GM12878 (cell line): ENCODE results near the gene PARG. TPM values are rescaled to one million over a fixed set of nuclear protein-coding genes. Genes with fewer than 3 reads are reported as not detected.

Experiments used
- ATAC-seq: fragments of 200-7000 bp; cut with Tn5 transposase; 3 replicates; pipeline ENCODE4 v1.9.1; 2020; ENCODE audit warnings: mild to moderate bottlenecking, moderate library complexity
- BruUV-seq: library from RNA; stranded (reverse); fragments of 400-500 nt; replicated peaks from 2 replicates; lab custom pipeline; 2021; lab: Mats Ljungman, UMichigan
- CTCF ChIA-PET: fragments of 300-600 bp; sonication (Branson Sonifier 250); formaldehyde crosslinking; extraction: SDS; loops from one replicate; lab custom pipeline; 2021; ENCODE audit warnings: inconsistent platforms; lab: Yijun Ruan, JAX
- POLR2A ChIA-PET: fragments of 350-600 bp; formaldehyde crosslinking; extraction: SDS; loops from one replicate; lab custom pipeline; 2021; ENCODE audit warnings: inconsistent platforms; lab: Charles Lee
- RAD21 ChIA-PET: fragments of 300-600 bp; sonication (Branson Sonifier 250); formaldehyde crosslinking; loops from one replicate; lab custom pipeline; 2023; ENCODE audit warnings: antibody characterized with exemption; ENCODE audit not compliant: unreplicated experiment; lab: Charles Lee
- SMC1A ChIA-PET: fragments of 300-600 bp; sonication (Branson Sonifier 250); formaldehyde crosslinking; loops from one replicate; lab custom pipeline; 2023; ENCODE audit not compliant: unreplicated experiment, uncharacterized antibody; lab: Charles Lee
- DNase-seq: peaks from one replicate; pipeline ENCODE4 v3.0.0-alpha.2; 2011; ENCODE audit warnings: low read depth, low spot score
- FAIRE-seq: peaks from 3 replicates; lab custom pipeline; 2011; peaks lifted over from hg19 to GRCh38; lab: Jason Lieb, UNC
- H2AFZ ChIP-seq: 2 replicates; pipeline ENCODE4 v1.6.0; 2011; ENCODE audit warnings: low read depth, low read length, control low read depth; ENCODE audit not compliant: control insufficient read depth
- H3K27ac ChIP-seq: 2 replicates; pipeline ENCODE4 v1.5.1; 2011; ENCODE audit warnings: control low read depth; ENCODE audit not compliant: control insufficient read depth, insufficient read depth
- H3K27me3 ChIP-seq, 2 experiments: replicated peaks in 1 of 2; 2 replicates each; pipeline versions ENCODE4 v1.6.0 to v1.6.1; 2011; ENCODE audit warnings: low read length in 1 of 2; ENCODE audit not compliant: control insufficient read depth in 2 of 2, insufficient read depth in 2 of 2
- H3K36me3 ChIP-seq, 2 experiments: 2 replicates each; pipeline ENCODE4 v1.5.1; 2011; ENCODE audit warnings: low read length in 1 of 2; ENCODE audit not compliant: control insufficient read depth in 2 of 2, insufficient read depth in 2 of 2
- H3K4me1 ChIP-seq: 2 replicates; pipeline ENCODE4 v1.6.1; 2011; ENCODE audit warnings: mild to moderate bottlenecking, low read length, moderate library complexity, mixed read lengths; ENCODE audit not compliant: control insufficient read depth, insufficient read depth
- H3K4me2 ChIP-seq: 2 replicates; pipeline ENCODE4 v1.6.0; 2011; ENCODE audit warnings: control low read depth; ENCODE audit not compliant: control insufficient read depth, insufficient read depth
- H3K4me3 ChIP-seq: fragments of 200-600 bp; sonication (generic); 2 replicates; pipeline ENCODE4 v1.5.1; 2016
- H3K79me2 ChIP-seq: 2 replicates; pipeline ENCODE4 v1.6.0; 2011; ENCODE audit warnings: low read length; ENCODE audit not compliant: control insufficient read depth, insufficient read depth
- H3K9ac ChIP-seq: 2 replicates; pipeline ENCODE4 v1.8.0; 2011; ENCODE audit warnings: low read length, control low read depth, mixed read lengths; ENCODE audit not compliant: control insufficient read depth, insufficient read depth
- H3K9me3 ChIP-seq: replicated peaks from 3 replicates; pipeline ENCODE4 v1.5.1; 2011; ENCODE audit warnings: mild to moderate bottlenecking, low read length; ENCODE audit not compliant: control insufficient read depth, insufficient read depth
- H4K20me1 ChIP-seq: 2 replicates; pipeline ENCODE4 v1.6.0; 2011; ENCODE audit not compliant: control insufficient read depth, insufficient read depth
- BRCA1 ChIP-seq: IDR thresholded peaks from 2 replicates; pipeline ENCODE4 v1.6.1; 2011; ENCODE audit warnings: low read depth, low read length, improper control_type of control experiment
- CUX1 ChIP-seq: IDR thresholded peaks from 2 replicates; pipeline ENCODE4 v1.6.1; 2012; ENCODE audit warnings: improper control_type of control experiment, low read depth, low read length; ENCODE audit not compliant: insufficient replicate concordance
- E4F1 ChIP-seq: fragments of 450-650 bp; IDR thresholded peaks from 2 replicates; pipeline ENCODE4 v1.6.1; 2018; ENCODE audit warnings: borderline replicate concordance, mild to moderate bottlenecking; ENCODE audit not compliant: partially characterized antibody
- FOS ChIP-seq: IDR thresholded peaks from 3 replicates; pipeline ENCODE4 v1.6.1; 2011; ENCODE audit warnings: borderline replicate concordance; ENCODE audit not compliant: insufficient read length; ENCODE audit errors: extremely low read depth
- MTA3 ChIP-seq: IDR thresholded peaks from 2 replicates; pipeline ENCODE4 v1.6.1; 2012; ENCODE audit warnings: low read length, inconsistent platforms, borderline replicate concordance
- MYB ChIP-seq: fragments of 150-350 bp; IDR thresholded peaks from 2 replicates; pipeline ENCODE4 v1.6.1; 2014; ENCODE audit warnings: mild to moderate bottlenecking, low read depth, low read length, borderline replicate concordance
- SMAD5 ChIP-seq: IDR thresholded peaks from 2 replicates; pipeline ENCODE4 v1.6.1; 2016; ENCODE audit warnings: antibody characterized with exemption, low read depth
- SRF ChIP-seq, 2 experiments: IDR thresholded peaks; 2 replicates each; pipeline ENCODE4 v1.6.1; 2011; ENCODE audit warnings: low read depth in 2 of 2, low read length in 2 of 2, mild to moderate bottlenecking in 1 of 2, moderate library complexity in 1 of 2
- ZBTB11 ChIP-seq: fragments of 450-650 bp; formaldehyde crosslinking; IDR thresholded peaks from 2 replicates; pipeline ENCODE4 v1.5.0; 2022; ENCODE audit warnings: mild to moderate bottlenecking, missing genetic modification characterization
- WGBS: methylation state at CpG from one replicate; pipeline ENCODE4 v1.1.6; 2016; ENCODE audit warnings: low lambda C conversion rate; ENCODE audit not compliant: insufficient replicate concordance, insufficient coverage; ENCODE audit errors: missing lambda C conversion rate; 5-methylcytosine and 5-hydroxymethylcytosine counted together
- in situ Hi-C: fragments of 300-500 bp; cut with MboI; formaldehyde crosslinking; loops from 9 replicates; pipeline ENCODE4 v1.14.3; 2018; ENCODE audit warnings: mixed read lengths
- intact Hi-C: fragments of 100-400 bp; cut with micrococcal nuclease; formaldehyde crosslinking; loops from one replicate; pipeline ENCODE4 v1.14.2; 2022; ENCODE audit not compliant: unreplicated experiment
- polyA plus RNA-seq, 11 experiments: library from polyadenylated mRNA; depleted of rRNA in 4 of 11; unstranded in 6 of 11; stranded (reverse) in 5 of 11; fragments of >200 nt; fragmentation: Nextera tagmentation in 4 of 11; fragmentation: Illumina TruSeq in 1 of 11; extraction: Ambion mirVana in 4 of 11; extraction: Trizol in 1 of 11; gene quantifications; 1 replicate in 1 of 11; 2 replicates in 10 of 11; pipeline versions ENCODE4 v1.2.1 to v1.2.3, GENCODE V29; 2011 to 2016; ENCODE audit warnings: inconsistent platforms in 2 of 11, missing spikeins in 2 of 11, low read depth in 1 of 11
- total RNA-seq, 4 experiments: library from RNA; depleted of rRNA in 3 of 4; stranded (reverse); fragments of >200 nt in 3 of 4; fragmentation: Illumina TruSeq in 1 of 4; extraction: Trizol in 1 of 4; gene quantifications; 2 replicates each; pipeline versions ENCODE4 v1.2.1 to v1.2.3, GENCODE V29; 2013 to 2021

Gene PARG
- total and polyA plus RNA-seq, 10 of the 15 experiments (the other 5 are each of a cell fraction or from before 2014, with no cell fraction given): 4.8 to 35.4 (median 21.9) TPM

GRCh38 chr10:49784681-49785080, 157.1 kb downstream of the PARG start (continued):
- no peak for TF ChIP-seq CUX1
- no peak for TF ChIP-seq MTA3
- TF ChIP-seq SMAD5: no peak
- no peak for TF ChIP-seq BRCA1

- H3K36me3 ChIP-seq: no peaks in the 10 kb centered on the region
- FAIRE-seq (no peak), ATAC-seq (no peak), DNase-seq (no peak)
- WGBS: 35% methylated on average over 5 of the region's 5 CpGs
- in situ Hi-C loops (no loop called here), intact Hi-C loops (no loop called here)
- H3K9me3 ChIP-seq: no peaks in the 10 kb centered on the region
- no peaks in the 10 kb centered on the region; a peak in 1 of 4 replicates for H3K27me3 ChIP-seq
- BruUV-seq: no TSS peak
- no peak overlapping the region for H3K4me3 ChIP-seq
- SMC1A ChIA-PET: interaction anchor here (0.6 kb wide), 1 partner anchor 127 kb away, joined by 3 read pairs; no protein-coding TSS in a partner anchor
- H3K4me2 ChIP-seq: no peak overlapping the region
- H3K9ac ChIP-seq: no peak overlapping the region
- no peaks in the 10 kb centered on the region for H4K20me1 ChIP-seq
- H3K27ac ChIP-seq: no peak overlapping the region
- no peaks in the 10 kb centered on the region for H3K79me2 ChIP-seq
- H2AFZ ChIP-seq: no peak overlapping the region
- RAD21 ChIA-PET: no interaction called here
- H3K4me1 ChIP-seq: no peaks in the 10 kb centered on the region
- POLR2A ChIA-PET: no interaction called here
- CTCF ChIA-PET: no interaction called here
- TF ChIP-seq MYB (no peak), FOS (no peak), SRF (IDR thresholded peaks at IDR 0.05; ENCODE audit: low read depth in 2 of 2, low read length in 2 of 2) (no peak), E4F1 (no peak), ZBTB11 (CRISPR knock-in tag) (no peak)
Observed at GRCh38 chr10:49783645-49784044, 158.2 kb downstream of the PARG start.
